ENCODE measurements around the gene CYP3A4.
"Not testable (repeated sequence)": the region's sequence is repeated elsewhere in the genome, so short reads cannot be mapped to it uniquely, and the experiment has no call there.

Gene CYP3A4

GRCh38 chr7:99806839-99807478 is 23.0 kb upstream of the CYP3A4 start:
- no peak overlapping the region for H3K4me3 ChIP-seq (ENCODE audit: low read depth, low read length)
- TF ChIP-seq, protein P1, sequence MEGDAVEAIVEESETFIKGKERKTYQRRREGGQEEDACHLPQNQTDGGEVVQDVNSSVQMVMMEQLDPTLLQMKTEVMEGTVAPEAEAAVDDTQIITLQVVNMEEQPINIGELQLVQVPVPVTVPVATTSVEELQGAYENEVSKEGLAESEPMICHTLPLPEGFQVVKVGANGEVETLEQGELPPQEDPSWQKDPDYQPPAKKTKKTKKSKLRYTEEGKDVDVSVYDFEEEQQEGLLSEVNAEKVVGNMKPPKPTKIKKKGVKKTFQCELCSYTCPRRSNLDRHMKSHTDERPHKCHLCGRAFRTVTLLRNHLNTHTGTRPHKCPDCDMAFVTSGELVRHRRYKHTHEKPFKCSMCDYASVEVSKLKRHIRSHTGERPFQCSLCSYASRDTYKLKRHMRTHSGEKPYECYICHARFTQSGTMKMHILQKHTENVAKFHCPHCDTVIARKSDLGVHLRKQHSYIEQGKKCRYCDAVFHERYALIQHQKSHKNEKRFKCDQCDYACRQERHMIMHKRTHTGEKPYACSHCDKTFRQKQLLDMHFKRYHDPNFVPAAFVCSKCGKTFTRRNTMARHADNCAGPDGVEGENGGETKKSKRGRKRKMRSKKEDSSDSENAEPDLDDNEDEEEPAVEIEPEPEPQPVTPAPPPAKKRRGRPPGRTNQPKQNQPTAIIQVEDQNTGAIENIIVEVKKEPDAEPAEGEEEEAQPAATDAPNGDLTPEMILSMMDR (IDR thresholded peaks at IDR 0.05; ENCODE audit: borderline replicate concordance, insufficient read depth, low read depth, low read length) = no peak

DNA sequence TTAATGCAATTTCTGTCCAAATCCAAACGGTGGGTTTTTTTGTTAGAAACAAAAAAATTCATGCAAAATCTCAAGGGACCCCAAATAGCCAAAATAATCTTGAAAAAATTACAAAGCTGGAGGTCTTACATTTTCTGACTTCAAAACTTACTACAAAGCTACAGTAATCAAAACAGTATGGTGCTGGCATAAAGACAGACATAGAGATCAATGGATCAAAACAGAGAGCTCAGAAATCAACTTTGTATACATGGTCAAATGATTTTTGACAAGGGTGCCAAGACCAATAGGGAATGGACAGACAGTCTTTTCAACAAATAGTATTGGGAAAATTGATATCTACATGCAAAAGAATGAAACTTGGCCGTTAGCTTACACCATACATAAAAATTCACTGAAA is 21.7 kb upstream of the CYP3A4 start:
- H3K4me3 ChIP-seq (ENCODE audit: low read depth, low read length) = no peak overlapping the region
- TF ChIP-seq, protein P1 (IDR thresholded peaks at IDR 0.05; ENCODE audit: borderline replicate concordance, insufficient read depth, low read depth, low read length) = no peak

- H3K4me3 ChIP-seq (ENCODE audit: low read depth, low read length) = not testable (repeated sequence)
Measured at GRCh38 chr7:99803118-99803517, 19.1 kb upstream of the CYP3A4 start.

DNA sequence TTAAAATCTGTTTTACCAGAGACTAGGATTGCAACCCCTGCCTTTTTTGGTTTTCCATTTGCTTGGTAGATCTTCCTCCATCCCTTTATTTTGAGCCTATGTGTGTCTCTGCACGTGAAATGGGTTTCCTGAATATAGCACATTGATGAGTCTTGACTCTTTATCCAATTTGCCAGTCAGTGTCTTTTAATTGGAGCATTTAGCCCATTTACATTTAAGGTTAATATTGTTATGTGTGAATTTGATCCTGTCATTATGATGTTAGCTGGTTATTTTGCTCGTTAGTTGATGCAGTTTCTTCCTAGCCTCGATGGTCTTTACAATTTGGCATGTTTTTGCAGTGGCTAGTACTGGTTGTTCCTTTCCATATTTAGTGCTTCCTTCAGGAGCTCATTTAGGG is 17.4 kb upstream of the CYP3A4 start:
- not testable (repeated sequence) for H3K4me3 ChIP-seq (ENCODE audit: low read depth, low read length)

DNA sequence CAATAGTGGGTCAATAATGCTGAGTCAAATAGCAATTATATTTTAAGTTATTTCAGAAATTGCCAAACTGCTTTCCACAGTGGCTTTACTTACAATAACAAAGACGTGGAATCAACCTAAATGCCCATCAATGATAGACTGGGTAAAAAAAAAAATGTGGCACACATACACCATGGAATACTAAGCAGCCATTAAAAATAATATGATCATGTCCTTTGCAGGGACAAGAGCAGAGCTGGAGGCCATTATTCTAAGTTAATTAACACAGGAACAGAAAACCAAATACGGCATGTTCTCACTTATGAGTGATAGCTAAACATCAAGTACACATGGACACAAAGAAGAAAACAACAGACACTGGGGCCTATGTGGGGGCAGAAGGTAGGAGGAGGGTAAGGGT is 15.0 kb upstream of the CYP3A4 start:
- no peak overlapping the region for H3K4me3 ChIP-seq (ENCODE audit: low read depth, low read length)
- TF ChIP-seq, protein P1 (IDR thresholded peaks at IDR 0.05; ENCODE audit: borderline replicate concordance, insufficient read depth, low read depth, low read length) = no peak

GRCh38 chr7:99795864-99796263 is 11.9 kb upstream of the CYP3A4 start:
- H3K4me3 ChIP-seq (ENCODE audit: low read depth, low read length) = not testable (repeated sequence)

DNA sequence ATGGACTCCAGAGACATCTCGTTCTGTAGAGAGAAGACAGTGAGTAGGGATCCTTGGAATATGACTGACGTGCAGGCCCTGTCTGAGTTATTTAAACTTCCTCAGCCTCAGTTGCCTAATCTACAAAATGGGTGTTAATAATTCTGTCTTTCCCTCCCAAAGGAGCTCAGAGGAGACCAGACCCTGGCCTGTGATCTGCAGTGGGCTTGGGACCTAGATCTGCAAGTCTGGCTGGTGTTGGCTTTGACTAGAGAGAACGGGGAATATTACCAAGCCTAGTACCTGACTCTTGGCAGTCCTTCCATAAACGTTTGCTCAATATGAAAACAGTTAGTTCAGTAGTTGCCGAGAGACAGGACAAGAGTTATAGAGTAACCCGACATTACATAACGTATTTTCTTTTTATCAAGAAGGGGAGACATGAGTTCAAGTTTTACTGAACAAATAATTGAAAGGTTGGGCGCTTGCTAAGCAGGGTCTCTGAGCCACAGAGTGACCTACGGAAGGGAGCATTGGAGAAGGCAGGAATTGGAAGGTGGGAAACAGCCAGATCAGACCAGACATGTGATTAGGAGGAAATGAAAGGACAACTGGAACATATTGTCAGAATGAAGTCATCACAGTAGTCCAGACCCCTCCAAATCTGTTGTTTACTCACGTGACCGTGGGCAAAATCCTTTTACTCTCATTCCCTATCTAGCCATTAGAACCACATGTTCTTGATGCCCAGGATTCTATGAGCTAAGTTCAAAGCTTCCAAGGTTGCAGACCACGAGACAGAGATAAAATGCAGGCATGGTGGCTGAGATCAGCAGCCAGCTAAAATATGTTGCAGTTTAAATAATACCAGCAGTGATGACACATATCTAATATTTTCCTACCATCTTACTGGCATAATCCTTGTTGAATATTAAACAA is 10.9 kb upstream of the CYP3A4 start:
- TF ChIP-seq, protein P1 (IDR thresholded peaks at IDR 0.05; ENCODE audit: borderline replicate concordance, insufficient read depth, low read depth, low read length) = no peak
- no peak overlapping the region for H3K4me3 ChIP-seq (ENCODE audit: low read depth, low read length)

DNA sequence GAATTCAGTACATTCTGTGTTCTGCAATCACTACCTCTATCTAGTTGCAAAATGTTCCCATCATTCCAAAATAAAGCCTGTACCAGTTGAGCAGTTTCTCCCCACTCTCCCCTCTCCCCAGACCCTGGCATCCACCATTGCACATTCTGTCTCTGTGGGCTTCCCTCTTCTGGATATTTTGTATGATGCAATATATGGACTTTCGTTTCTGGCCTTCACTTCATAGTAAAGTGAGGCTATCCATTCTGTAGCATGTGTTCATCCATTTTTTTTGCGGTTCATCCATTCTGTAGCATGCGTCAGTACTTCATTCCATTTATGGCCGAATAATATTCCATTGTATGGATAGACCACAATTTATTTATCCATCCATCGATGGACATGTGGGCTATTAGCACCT is 9.5 kb upstream of the CYP3A4 start:
- no peak overlapping the region for H3K4me3 ChIP-seq (ENCODE audit: low read depth, low read length)
- TF ChIP-seq, protein P1 (IDR thresholded peaks at IDR 0.05; ENCODE audit: borderline replicate concordance, insufficient read depth, low read depth, low read length) = no peak
